HG02571 (cell line): Measurements from ENCODE around the gene KLHDC3.

Experiments
- ATAC-seq: cut with Tn5 transposase; IDR thresholded peaks from one replicate; pipeline ENCODE4 v1.9.1; 2021; ENCODE audit warnings: mild to moderate bottlenecking, moderate library complexity; ENCODE audit not compliant: unreplicated experiment

KLHDC3 gene

DNA sequence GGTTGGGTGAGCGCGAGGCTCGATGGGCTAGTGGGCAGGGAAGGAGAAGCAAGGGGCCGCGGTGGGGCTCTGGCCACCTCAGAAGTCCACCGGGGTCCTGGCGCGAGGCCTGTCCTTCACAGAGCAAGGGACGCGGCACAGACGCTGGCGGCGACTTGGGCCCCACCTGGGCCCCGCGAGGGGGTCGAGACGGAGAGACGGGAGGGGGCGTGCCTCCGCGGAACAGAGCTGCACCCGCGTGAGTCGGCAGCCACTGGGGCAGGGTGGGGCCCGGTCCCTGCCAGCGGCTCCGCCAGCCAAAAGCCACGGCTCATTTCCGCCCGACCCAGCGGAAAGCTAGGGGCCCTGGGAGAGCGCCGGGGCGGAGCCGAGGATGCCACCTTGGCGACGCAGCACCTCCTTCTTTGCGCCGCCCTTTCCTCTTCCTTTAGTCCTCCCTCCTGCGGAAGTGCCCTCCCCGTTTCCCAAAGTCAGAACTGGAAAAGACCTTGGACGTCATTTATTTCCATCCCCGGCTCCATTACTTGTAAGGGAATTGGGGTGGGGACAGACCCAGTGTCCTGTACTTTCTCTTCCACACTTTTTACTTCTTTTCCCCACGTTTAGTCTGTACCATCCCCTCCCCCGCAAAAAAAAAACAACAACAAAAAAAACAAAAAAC is 39.6 kb downstream of the KLHDC3 start, which contains the start of gene CUL7:
Gene CUL7, minus strand, starts transcription at position 307 of the 661 bp plus-strand sequence. CDS start 1,063 bp downstream, outside the sequence.
- ATAC-seq, result peak; percentile 91

DNA sequence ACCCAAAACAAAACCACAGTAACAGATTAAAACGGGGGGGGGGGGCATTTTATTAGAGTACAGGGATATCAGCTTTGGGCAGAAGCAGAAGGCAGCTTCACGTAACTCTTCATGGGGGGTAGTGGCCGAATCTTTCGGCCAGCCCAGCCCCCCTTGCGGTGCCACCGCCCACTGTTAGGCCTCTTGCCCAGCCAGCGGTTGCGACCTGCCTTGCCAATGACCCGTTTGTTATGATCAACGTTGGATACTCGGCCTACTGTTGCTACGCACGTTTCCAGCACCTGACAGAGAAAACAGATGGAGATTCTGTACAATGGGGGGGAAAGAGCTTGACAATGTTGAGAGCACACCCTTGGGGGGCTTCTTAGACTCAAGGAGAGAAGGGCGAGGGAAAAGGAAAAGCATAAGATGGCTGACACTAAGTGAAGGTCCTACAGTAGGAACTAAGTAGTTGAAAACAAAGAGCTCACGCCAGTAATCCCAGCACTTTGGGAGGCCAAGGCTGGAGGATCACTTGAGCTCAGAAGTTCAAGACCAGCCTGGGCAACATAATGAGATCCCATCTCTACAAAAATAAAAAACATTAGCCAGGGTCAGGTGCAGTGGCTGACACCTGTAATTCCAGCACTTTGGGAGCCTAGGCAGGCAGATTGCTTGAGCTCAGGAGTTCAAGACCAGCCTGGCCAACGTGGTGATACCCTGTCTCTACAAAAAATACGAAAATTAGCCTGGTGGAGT is 40.3 kb downstream of the KLHDC3 start:
- no peak for ATAC-seq

DNA sequence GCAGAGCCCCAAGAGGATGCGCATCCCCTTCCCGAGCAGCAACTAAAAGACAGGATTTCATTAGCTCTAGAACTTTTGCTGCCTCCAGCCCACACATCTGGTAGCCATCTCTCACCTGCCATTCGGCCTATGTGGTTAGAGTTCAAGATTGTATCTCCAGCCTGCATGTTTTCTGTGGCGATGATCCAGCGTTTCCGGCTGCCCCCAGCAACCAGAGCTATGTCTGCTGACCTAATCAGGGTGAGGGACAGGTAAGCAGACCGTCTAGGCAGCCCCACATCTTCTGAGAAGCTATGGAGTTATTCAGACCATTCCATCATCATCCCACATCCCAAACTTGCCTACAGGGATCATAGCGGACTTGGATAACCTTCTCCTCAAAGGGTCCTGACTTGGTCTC is 41.9 kb downstream of the KLHDC3 start:
- ATAC-seq, result no peak

DNA sequence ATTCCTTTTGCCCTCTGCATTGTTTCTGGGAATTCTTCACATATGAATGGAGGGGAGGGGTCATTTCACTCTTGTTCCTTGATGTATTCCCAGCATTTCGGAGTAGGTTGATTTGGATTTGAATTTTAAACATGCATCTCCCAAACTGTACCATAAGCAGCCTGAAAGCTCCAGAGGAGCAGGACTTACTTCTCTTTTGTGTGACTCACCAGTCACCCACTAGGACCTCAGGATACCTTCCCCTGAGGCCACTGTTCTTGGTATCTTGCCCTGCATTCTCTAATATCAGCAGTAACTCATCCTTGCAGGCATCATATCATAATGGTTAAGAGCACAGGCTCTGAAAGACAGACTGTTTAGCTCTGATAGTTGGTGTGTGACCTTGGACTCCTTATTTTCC is 44.5 kb downstream of the KLHDC3 start:
- no peak for ATAC-seq

DNA sequence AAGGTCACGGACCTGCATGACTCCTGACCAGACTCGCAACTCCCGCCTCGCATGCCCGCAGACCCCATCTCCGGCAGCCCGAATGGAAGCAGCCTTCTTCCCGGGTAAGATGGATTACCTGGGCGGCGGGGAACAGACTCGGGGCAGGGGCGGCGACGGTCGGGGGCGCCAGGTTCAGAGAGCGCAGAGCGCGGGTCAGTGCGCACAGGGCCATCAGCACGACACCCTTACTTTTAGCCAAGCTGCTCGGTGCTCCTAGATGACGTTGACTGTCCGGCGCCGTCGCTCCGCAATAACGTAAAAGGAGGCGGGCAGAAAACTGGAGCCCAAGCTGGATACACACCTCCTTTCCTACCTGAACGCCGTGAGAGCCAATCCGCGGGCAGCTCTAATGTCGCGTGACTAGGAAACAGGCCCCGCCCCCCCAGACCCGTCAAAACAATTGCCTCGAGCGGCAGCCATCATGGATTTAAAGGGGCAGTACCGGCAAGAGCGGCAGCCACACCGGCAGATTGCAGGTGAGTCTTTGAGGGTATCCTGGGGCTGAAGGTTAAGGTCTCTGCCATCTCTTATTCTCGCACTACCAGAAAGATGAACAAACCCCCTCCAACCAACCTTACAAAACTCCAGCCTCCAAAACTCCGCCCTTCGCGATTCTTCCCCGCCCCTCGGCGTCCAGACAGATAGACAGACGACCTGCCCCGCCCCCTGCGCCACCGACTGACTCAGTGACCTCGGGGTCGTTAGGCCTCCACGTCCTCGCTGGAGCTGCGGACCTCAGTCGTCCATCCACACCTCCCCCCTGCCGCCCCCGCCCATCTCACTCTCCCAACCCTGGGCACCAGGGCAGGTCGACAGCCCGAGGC is 45.4 kb downstream of the KLHDC3 start, which contains the start of the genes KLC4 and MRPL2:
Gene KLC4, plus strand, starts transcription at position 464 of the 866 bp plus-strand sequence. CDS start 1,705 bp downstream, outside the sequence.
Gene MRPL2, minus strand, starts transcription at position 267 of the 866 bp plus-strand sequence. Its CDS starts 53 bp downstream, at position 214.
- ATAC-seq, result peak; percentile 82

DNA sequence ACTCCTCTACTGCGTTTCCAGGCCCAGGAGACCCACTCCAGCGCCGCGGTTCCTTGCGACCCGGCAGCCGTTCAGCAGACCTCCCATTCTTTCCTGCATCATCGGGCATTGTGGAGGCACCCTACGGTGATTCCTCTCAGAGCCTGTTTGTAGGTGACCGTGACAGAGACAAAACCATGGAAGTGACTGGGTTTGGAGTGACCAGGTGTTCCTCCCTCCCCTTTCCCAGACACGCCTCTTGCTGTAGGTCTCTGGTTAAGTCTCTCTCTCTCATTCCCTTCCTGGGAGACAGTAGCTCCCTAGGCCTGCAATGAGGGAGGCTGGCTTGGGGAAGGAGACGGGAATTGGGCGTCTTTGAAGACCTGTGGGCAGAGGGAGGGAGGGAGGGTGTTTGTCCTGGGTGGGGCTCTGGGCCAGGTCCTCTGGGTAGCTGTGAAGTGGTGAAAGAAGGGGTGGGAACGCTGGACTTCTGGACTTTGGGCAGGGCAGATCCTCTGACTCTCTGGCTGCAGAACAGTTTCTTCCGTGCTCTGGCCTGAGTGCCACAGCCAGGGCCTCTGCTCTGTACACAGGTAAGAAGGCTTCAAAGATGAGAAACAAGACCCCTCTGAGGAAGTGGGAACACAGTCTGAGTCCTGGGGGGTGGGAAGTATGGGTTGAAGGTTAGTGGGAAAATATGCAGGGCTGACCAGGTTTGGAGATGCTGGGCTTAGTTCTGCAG is 46.1 kb downstream of the KLHDC3 start:
- ATAC-seq, result no peak

DNA sequence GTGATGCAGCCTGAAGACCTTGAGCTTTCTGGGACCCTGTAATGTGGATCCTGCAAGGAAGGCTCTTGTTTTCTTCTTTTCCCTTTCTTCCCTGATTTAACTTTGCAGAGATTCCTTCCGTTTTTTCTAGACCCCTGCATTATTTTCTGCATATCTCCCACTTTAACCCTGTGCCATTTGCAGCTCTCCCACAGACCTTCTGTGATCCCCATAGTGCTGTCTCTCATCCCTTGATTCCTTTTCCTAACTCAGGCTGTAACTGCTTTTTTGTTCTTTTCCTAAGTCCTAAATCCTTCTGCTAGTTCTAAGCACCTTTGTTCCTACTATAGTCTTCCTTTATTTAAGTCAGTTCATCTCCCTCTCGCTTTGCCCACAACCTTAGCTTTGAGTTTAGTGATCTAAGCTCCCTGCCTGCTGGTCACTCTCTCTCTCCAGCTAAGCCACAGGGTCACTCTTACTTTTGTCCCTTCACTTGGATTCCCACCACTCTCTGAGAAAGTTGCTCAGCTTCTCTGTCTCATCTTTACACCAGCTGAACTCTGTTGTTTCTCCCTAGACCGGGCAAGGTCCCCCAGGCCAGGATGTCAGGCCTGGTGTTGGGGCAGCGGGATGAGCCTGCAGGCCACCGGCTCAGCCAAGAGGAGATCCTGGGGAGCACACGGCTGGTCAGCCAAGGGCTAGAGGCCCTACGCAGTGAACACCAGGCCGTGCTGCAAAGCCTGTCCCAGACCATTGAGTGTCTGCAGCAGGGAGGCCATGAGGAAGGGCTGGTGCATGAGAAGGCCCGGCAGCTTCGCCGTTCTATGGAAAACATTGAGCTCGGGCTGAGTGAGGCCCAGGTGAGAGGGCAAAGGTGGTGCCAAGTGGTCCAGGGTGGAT is 46.9 kb downstream of the KLHDC3 start:
- ATAC-seq, result no peak

DNA sequence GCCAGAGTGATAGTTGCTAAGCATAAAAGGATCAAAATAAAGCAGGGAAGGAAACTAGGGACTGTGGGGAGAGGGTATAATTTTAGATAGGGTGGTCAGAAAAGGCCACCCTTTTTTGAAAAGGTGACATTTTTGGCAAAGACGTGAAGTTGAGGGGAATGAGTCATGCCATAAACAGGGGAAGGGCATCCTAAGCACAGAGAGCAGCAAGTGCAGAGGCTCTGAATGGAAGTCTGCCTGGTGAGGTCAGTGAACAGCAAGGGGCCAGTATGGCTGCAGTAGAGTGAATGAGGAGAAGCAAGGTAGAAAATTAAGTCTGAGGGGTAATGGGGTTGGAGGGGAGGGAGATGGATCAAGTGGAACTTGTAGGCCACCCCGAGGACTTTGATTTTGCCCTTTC is 47.8 kb downstream of the KLHDC3 start:
- no peak for ATAC-seq

DNA sequence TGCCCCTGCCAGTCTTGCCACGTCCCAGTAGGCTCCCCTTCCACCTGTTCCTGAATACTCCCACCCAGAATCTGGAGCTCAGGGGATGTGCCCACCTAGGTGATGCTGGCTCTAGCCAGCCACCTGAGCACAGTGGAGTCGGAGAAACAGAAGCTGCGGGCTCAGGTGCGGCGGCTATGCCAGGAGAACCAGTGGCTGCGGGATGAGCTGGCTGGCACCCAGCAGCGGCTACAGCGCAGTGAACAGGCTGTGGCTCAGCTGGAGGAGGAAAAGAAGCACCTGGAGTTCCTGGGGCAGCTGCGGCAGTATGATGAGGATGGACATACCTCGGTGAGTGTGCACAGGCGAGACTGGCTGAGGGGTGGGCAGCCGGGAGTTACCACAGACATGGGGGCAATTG is 48.8 kb downstream of the KLHDC3 start:
- ATAC-seq, result no peak

DNA sequence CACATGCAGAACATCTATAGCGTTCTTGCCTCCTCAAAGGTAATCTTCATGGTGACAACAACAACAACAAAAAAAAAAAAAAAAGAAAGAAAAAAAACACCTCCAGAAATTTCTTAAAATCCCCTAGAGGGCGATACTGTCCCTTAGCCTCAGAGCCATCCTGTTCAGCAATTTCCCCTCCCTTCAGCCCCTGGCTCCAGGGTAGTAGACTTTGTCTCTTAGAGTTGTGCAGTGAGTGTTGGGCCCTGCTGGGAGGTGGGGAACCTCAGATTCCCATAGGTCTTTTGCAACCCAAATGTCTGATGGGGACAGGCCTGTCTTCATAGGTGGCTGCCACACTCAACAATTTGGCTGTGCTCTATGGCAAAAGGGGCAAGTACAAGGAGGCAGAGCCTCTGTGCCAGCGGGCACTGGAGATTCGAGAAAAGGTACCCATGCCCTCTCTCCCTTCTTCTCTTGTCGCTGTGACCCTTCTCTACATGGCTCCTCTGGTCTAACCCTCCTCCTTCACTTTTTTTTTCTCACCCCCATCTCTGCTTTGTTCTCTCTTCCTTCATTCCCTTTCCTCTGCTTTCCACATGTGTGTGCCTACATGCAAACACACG is 56.1 kb downstream of the KLHDC3 start:
- no peak for ATAC-seq
